Retinal pigment epithelial cell (primary cell): ENCODE results near the gene PPHLN1.

Experiments used
- DNase-seq: peaks from one replicate; pipeline ENCODE4 v3.0.0-alpha.2; 2010; ENCODE audit warnings: low read depth
- H3K4me3 ChIP-seq: 2 replicates; pipeline ENCODE4 v1.5.1; 2011; ENCODE audit warnings: mild to moderate bottlenecking, low read length, control low read depth, moderate library complexity
- TF ChIP-seq, protein P1 (sequence below): conservative IDR thresholded peaks from 2 replicates; pipeline ENCODE4 v1.5.1; 2011; ENCODE audit warnings: low read depth, low read length, control low read depth, inconsistent platforms

The PPHLN1 gene

DNA sequence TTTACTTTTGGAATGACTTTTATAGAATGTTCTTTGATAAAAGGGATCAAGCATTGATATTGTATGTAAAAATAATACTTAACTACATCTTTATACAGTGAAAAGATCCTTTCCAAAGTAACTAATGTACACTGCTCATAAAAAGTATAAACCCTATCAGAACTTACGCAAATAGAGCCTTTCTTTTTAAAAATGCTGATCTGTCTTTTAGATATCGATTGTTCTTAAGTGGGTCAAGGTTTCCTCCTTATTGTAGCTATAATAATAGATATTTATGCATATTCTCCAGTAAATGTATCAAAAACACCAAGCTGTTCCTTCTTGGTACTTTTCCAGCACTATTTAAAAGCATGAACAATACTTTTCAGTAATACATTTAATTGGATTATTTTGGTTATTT, 68.5 kb downstream of the PPHLN1 start:
- TF ChIP-seq, protein P1, sequence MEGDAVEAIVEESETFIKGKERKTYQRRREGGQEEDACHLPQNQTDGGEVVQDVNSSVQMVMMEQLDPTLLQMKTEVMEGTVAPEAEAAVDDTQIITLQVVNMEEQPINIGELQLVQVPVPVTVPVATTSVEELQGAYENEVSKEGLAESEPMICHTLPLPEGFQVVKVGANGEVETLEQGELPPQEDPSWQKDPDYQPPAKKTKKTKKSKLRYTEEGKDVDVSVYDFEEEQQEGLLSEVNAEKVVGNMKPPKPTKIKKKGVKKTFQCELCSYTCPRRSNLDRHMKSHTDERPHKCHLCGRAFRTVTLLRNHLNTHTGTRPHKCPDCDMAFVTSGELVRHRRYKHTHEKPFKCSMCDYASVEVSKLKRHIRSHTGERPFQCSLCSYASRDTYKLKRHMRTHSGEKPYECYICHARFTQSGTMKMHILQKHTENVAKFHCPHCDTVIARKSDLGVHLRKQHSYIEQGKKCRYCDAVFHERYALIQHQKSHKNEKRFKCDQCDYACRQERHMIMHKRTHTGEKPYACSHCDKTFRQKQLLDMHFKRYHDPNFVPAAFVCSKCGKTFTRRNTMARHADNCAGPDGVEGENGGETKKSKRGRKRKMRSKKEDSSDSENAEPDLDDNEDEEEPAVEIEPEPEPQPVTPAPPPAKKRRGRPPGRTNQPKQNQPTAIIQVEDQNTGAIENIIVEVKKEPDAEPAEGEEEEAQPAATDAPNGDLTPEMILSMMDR, result no peak
- no peak for DNase-seq
- no peak overlapping the region for H3K4me3 ChIP-seq

DNA sequence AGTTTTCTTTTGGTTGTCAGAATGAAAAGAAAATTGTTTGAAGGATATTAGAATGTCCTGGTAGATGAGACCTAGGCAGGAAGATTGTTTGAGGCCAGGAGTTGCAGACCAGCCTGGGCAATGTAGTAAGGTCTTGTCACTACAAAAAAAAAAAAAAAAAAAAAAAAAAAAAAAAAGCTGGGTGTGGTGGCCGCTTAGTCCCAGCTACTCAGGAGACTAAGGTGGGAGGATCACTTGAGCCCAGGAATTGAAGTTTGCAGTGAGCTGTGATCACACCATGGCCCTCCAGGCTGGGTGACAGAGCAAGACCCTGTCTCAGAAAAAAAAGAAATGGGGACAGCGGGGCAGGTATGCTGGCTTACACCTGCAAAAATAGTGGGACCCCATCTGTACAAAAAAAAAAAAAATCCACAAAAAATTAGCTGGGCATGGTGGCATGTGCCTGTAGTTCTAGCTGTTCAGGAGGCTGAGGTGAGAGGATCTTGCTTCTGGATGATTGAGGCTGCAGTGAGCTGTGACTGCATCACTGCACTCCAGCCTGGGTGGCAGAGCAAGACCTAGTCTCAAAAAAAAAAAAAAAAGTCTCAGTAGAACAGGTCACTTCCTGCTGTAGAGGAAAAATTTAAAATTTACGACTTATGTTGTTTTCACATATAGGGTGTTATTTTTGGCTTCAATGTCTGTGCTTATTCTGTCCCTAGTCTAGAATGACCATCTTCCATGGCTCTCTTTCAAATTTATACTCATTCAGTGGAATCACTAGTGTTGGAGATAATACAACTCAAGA, 70.7 kb downstream of the PPHLN1 start:
- DNase-seq, result no peak
- H3K4me3 ChIP-seq, result no peak overlapping the region
- TF ChIP-seq, protein P1, result no peak

DNA sequence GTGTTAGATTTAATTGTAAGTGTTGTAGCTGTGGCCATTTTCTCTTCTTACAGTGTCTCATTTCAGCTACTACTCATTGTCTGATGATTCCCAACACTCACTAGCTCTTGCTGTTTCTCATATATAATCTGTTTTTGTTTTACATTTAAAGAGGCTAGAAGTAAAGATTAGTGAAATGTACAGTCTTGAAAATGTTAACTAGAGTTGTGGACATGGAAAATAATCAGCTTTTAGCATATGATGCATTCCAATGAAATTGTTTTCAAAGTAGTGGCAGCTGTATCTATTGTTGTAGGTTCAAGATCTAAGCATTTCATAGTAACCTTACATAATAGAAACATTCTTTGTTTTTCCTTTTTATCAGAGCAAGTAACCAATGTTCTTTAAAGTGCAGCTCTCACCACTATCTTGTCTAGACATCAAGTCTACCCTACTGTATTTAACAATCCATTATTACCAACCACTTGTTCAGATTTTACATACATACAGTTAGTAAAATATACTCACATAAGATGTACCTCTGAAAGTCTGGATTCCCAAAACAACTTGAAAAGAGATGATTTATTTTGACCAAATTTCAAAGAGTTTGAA, 76.9 kb downstream of the PPHLN1 start:
- H3K4me3 ChIP-seq, result no peak overlapping the region
- peak; percentile 55 for DNase-seq
- TF ChIP-seq, protein P1, result no peak

DNA sequence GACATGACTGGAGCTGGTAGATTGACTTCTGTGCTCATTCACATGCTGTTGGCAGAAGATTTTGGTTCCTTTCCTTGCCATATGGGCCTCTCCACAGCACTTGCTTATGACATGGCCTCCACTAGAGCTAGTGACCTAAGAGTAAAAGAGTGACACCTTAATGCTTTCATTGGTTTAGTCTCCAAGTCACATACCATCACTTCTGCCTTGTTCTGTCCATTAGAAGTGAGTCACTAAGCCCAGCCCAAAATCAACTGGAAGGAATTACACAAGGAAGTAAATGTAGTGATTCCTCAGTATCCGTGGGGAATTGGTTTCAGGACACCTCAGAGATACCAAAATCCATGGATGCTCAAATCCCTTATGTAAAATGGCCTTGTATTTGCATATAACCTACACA, 81.3 kb downstream of the PPHLN1 start:
- no peak overlapping the region for H3K4me3 ChIP-seq
- TF ChIP-seq, protein P1, result no peak
- DNase-seq, result no peak

DNA sequence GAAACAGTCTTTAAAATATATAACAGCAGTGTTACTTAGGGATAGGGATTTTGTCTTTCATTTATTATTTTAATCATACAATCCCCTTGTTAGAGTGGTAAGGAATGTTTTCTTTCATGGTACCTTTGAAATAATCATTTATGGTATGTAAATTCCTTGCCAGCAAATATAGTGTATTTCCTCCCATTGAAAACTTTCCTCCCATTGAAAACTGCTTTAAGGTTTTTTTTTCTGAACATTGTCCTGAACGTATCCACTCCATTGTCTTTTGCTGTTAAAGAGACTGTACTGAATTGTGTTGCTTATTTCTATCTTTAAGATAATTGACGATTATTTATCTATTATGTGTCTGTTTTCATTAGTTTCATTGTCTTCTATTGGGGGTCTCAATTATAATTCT, 83.5 kb downstream of the PPHLN1 start:
- TF ChIP-seq, protein P1, result no peak
- H3K4me3 ChIP-seq, result no peak overlapping the region
- no peak for DNase-seq

DNA sequence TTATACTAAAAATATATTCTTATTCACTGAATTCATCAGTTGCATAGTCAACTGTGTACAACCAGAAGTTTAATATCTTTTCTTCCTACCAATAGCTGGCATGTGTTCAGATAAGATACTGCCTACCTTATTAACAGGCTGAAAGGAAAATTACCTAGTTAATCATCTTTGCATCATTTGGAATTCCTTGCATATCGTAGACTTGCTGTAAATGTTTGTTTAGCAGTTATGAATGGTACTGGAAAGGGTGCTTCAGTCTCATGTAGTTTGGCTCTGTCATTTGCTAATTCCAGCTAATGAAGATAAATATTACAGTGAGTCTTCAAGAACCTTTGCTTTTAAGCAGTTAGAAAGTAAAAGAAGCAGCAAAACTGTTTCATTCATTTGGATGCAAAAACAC, 84.4 kb downstream of the PPHLN1 start:
- DNase-seq, result no peak
- H3K4me3 ChIP-seq, result no peak overlapping the region
- TF ChIP-seq, protein P1, result no peak

DNA sequence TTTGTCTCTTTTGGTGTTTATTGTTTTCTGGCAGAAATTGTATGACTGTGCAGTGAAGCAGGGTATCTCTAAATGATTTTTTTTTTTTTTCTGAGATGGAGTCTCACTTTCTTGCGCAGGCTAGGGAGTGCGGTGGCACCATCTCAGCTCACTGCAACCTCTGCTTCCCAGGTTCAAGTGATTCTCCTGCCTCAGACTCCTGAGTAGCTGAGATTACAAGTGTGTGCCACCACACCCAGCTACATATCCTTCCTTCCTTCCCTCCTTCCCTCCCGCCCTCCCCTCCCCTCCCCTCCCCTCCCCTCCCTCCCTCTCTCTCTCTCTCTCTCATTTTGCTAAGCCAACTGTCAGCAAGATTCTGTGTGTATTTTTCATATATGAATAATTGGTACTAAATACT, 94.4 kb downstream of the PPHLN1 start:
- TF ChIP-seq, protein P1, result no peak
- no peak for DNase-seq

More for the DNA sequence above, 94.4 kb downstream of the PPHLN1 start:
- H3K4me3 ChIP-seq, result no peak overlapping the region
